ENCODE data around the gene TYMP. TPM values are rescaled to one million over a fixed set of nuclear protein-coding genes. Genes with fewer than 3 reads are reported as not detected.

Gene TYMP
- total and polyA plus RNA-seq, 2 experiments from 2014 or later: 46.4 to 85.7 TPM

Other genes with a start within 250 kb of the TYMP start
- 91.4 and 113 TPM in 2 replicates for gene PLXNB2, start 222.4 kb downstream of the TYMP start, total RNA-seq
- 147 and 158 TPM in 2 replicates for gene PLXNB2, start 222.4 kb downstream of the TYMP start, polyA plus RNA-seq
- gene DENND6B, start 203.0 kb downstream of the TYMP start, total RNA-seq: 3.1 and 3.3 TPM in 2 replicates
- 8.7 and 9.0 TPM in 2 replicates for gene DENND6B, start 203.0 kb downstream of the TYMP start, polyA plus RNA-seq
- gene PPP6R2, start 186.7 kb downstream of the TYMP start, total RNA-seq: 43.9 and 57.9 TPM in 2 replicates
- 44.1 and 47.0 TPM in 2 replicates for gene PPP6R2, start 186.7 kb downstream of the TYMP start, polyA plus RNA-seq
- gene SBF1, start 55.0 kb downstream of the TYMP start, total RNA-seq: 26.1 and 34.5 TPM in 2 replicates
- 38.0 and 49.5 TPM in 2 replicates for gene SBF1, start 55.0 kb downstream of the TYMP start, polyA plus RNA-seq
- gene ADM2, start 48.5 kb downstream of the TYMP start, total RNA-seq: 3.0 and 4.1 TPM in 2 replicates
- gene ADM2, start 48.5 kb downstream of the TYMP start, polyA plus RNA-seq: 5.0 and 5.1 TPM in 2 replicates
- gene MIOX, start 43.2 kb downstream of the TYMP start, total RNA-seq: not detected in 2 replicates
- gene MIOX, start 43.2 kb downstream of the TYMP start, polyA plus RNA-seq: not detected in 2 replicates
- gene LMF2, start 22.3 kb downstream of the TYMP start, total RNA-seq: 22.4 and 32.8 TPM in 2 replicates
- 97.6 and 128 TPM in 2 replicates for gene LMF2, start 22.3 kb downstream of the TYMP start, polyA plus RNA-seq
- gene NCAPH2, start 21.8 kb downstream of the TYMP start, total RNA-seq: 24.4 and 25.6 TPM in 2 replicates
- 40.6 and 48.0 TPM in 2 replicates for gene NCAPH2, start 21.8 kb downstream of the TYMP start, polyA plus RNA-seq
- gene SCO2, start 4.4 kb downstream of the TYMP start, total RNA-seq: 2.0 and 4.1 TPM in 2 replicates
- gene SCO2, start 4.4 kb downstream of the TYMP start, polyA plus RNA-seq: 9.7 and 11.2 TPM in 2 replicates
- 0.92 and 1.7 TPM in 2 replicates for gene KLHDC7B, start 15.9 kb upstream of the TYMP start, total RNA-seq
- 0.75 and 1.4 TPM in 2 replicates for gene KLHDC7B, start 15.9 kb upstream of the TYMP start, polyA plus RNA-seq
- gene SYCE3, start 32.9 kb upstream of the TYMP start, total RNA-seq: not detected in 2 replicates
- gene SYCE3, start 32.9 kb upstream of the TYMP start, polyA plus RNA-seq: 1.4 and 1.5 TPM in 2 replicates
- 24.8 and 27.5 TPM in 2 replicates for gene CPT1B, start 48.4 kb upstream of the TYMP start, total RNA-seq
- 64.0 and 80.1 TPM in 2 replicates for gene CPT1B, start 48.4 kb upstream of the TYMP start, polyA plus RNA-seq
- gene CHKB, start 52.8 kb upstream of the TYMP start, total RNA-seq: 54.9 and 57.4 TPM in 2 replicates
- gene CHKB, start 52.8 kb upstream of the TYMP start, polyA plus RNA-seq: 89.7 and 125 TPM in 2 replicates
- 1.0 and 1.6 TPM in 2 replicates for gene MAPK8IP2, start 70.8 kb upstream of the TYMP start, total RNA-seq
- gene MAPK8IP2, start 70.8 kb upstream of the TYMP start, polyA plus RNA-seq: 3.8 and 4.0 TPM in 2 replicates
- gene ARSA, start 98.1 kb upstream of the TYMP start, total RNA-seq: 26.2 and 31.3 TPM in 2 replicates
- gene ARSA, start 98.1 kb upstream of the TYMP start, polyA plus RNA-seq: 20.6 and 29.2 TPM in 2 replicates
- 2.4 and 2.9 TPM in 2 replicates for gene SHANK3, start 142.8 kb upstream of the TYMP start, total RNA-seq
- gene SHANK3, start 142.8 kb upstream of the TYMP start, polyA plus RNA-seq: 1.9 and 2.6 TPM in 2 replicates
- not detected in 2 replicates for gene ACR, start 208.2 kb upstream of the TYMP start, total RNA-seq
- not detected in 2 replicates for gene ACR, start 208.2 kb upstream of the TYMP start, polyA plus RNA-seq

All from hepatocyte (in vitro differentiated cells).